Measurements from ENCODE around the gene KLHL22.
A peak's percentile ranks its signal among the peaks of the same experiment; 100 is the strongest.
"Not testable (repeated sequence)": the region's sequence is repeated elsewhere in the genome, so short reads cannot be mapped to it uniquely, and the experiment has no call there.

Gene KLHL22

GRCh38 chr22:20395181-20395906 lies 100.3 kb downstream of the KLHL22 start:
- peaks cover 6% of the 10 kb centered on the region; the same call in 1 of the 2 replicates for H4K20me1 ChIP-seq (ENCODE audit: insufficient read depth, low read length)
- no peak for ATAC-seq (ENCODE audit: insufficient read depth, low read depth)
- H2AFZ ChIP-seq (ENCODE audit: low read depth, low read length) = no peak overlapping the region
- H3K79me2 ChIP-seq (ENCODE audit: insufficient read depth, low read length) = peaks cover 56% of the 10 kb centered on the region
- H3K4me3 ChIP-seq (ENCODE audit: low read depth in 1 of 2, low read length in 2 of 2) = peak overlapping the region in 1 of 2 experiments; percentile 75; a peak in 3 of 4 replicates
- peaks cover 38% of the 10 kb centered on the region for H3K4me1 ChIP-seq (ENCODE audit: insufficient read depth, low read length)
- DNase-seq = no peak
- TF ChIP-seq CTCF (IDR thresholded peaks at IDR 0.05; ENCODE audit: borderline replicate concordance, extremely low read depth, low read length, poor library complexity, severe bottlenecking) = no peak
- TF ChIP-seq EZH2 (IDR thresholded peaks at IDR 0.05; ENCODE audit: borderline replicate concordance, low read depth, low read length, severe bottlenecking) = no peak
- peaks cover 13% of the 10 kb centered on the region for H3K36me3 ChIP-seq (ENCODE audit: insufficient read depth, low read length)
- peak overlapping the region; percentile 82 for H3K9ac ChIP-seq (ENCODE audit: low read depth, low read length)
- no peaks in the 10 kb centered on the region for H3K9me3 ChIP-seq (ENCODE audit: insufficient read depth, low read length, severe bottlenecking)
- H3K27ac ChIP-seq (ENCODE audit: low read length) = peak overlapping the region; percentile 17
- peak overlapping the region; percentile 70 for H3K4me2 ChIP-seq (ENCODE audit: insufficient read depth, low read length)
- no peaks in the 10 kb centered on the region for H3K27me3 ChIP-seq (ENCODE audit: insufficient read depth, low read length, poor library complexity)

- H4K20me1 ChIP-seq (ENCODE audit: insufficient read depth, low read length) = no peaks in the 10 kb centered on the region
- H3K79me2 ChIP-seq (ENCODE audit: insufficient read depth, low read length) = peaks cover 46% of the 10 kb centered on the region
- peak within 1 kb of the TSS; percentile 83 for H3K27ac ChIP-seq (ENCODE audit: low read length)
- no peaks in the 10 kb centered on the region for H3K9me3 ChIP-seq (ENCODE audit: insufficient read depth, low read length, severe bottlenecking)
- H3K36me3 ChIP-seq (ENCODE audit: insufficient read depth, low read length) = peaks cover 7% of the 10 kb centered on the region; the same call in 1 of the 2 replicates
- H3K9ac ChIP-seq (ENCODE audit: low read depth, low read length) = peak within 1 kb of the TSS; percentile 82
- H2AFZ ChIP-seq (ENCODE audit: low read depth, low read length) = peak within 1 kb of the TSS; percentile 90
- peak within 1 kb of the TSS; percentile 70 for H3K4me2 ChIP-seq (ENCODE audit: insufficient read depth, low read length)
- H3K27me3 ChIP-seq (ENCODE audit: insufficient read depth, low read length, poor library complexity) = no peaks in the 10 kb centered on the region
- no peak for TF ChIP-seq EZH2 (IDR thresholded peaks at IDR 0.05; ENCODE audit: borderline replicate concordance, low read depth, low read length, severe bottlenecking)
- TF ChIP-seq CTCF (IDR thresholded peaks at IDR 0.05; ENCODE audit: borderline replicate concordance, extremely low read depth, low read length, poor library complexity, severe bottlenecking) = peak; percentile 3
- peaks cover 38% of the 10 kb centered on the region for H3K4me1 ChIP-seq (ENCODE audit: insufficient read depth, low read length)
- DNase-seq (peak; percentile 92), ATAC-seq (ENCODE audit: insufficient read depth, low read depth) (peak; percentile 95)
- peak within 1 kb of the TSS; percentile 40 to 75 for H3K4me3 ChIP-seq (ENCODE audit: low read depth in 1 of 2, low read length in 2 of 2)
These were observed 101.7 kb downstream of the KLHL22 start, which contains the start of gene ZNF74 for GRCh38 chr22:20393705-20394476. Gene ZNF74, plus strand, starts transcription at chr22:20394151. Its CDS starts 478 bp downstream, at chr22:20394629.

GRCh38 chr22:20392983-20393704 lies 102.5 kb downstream of the KLHL22 start:
- Histone ChIP-seq H3K4me2 (ENCODE audit: insufficient read depth, low read length) (peak overlapping the region; percentile 70), H3K9ac (ENCODE audit: low read depth, low read length) (peak overlapping the region; percentile 82), H3K9me3 (ENCODE audit: insufficient read depth, low read length, severe bottlenecking) (no peaks in the 10 kb centered on the region), H3K4me3 (ENCODE audit: low read depth in 1 of 2, low read length in 2 of 2) (peak overlapping the region; percentile 40 to 75; a peak in 3 of 4 replicates), H3K79me2 (ENCODE audit: insufficient read depth, low read length) (peaks cover 39% of the 10 kb centered on the region), H3K36me3 (ENCODE audit: insufficient read depth, low read length) (peaks cover 7% of the 10 kb centered on the region; the same call in 1 of the 2 replicates), H2AFZ (ENCODE audit: low read depth, low read length) (peak overlapping the region; percentile 90), H3K4me1 (ENCODE audit: insufficient read depth, low read length) (peaks cover 38% of the 10 kb centered on the region), H3K27ac (ENCODE audit: low read length) (peak overlapping the region; percentile 83), H3K27me3 (ENCODE audit: insufficient read depth, low read length, poor library complexity) (no peaks in the 10 kb centered on the region), H4K20me1 (ENCODE audit: insufficient read depth, low read length) (no peaks in the 10 kb centered on the region)
- no peak for DNase-seq
- no peak for ATAC-seq (ENCODE audit: insufficient read depth, low read depth)
- TF ChIP-seq CTCF (IDR thresholded peaks at IDR 0.05; ENCODE audit: borderline replicate concordance, extremely low read depth, low read length, poor library complexity, severe bottlenecking) (no peak), EZH2 (IDR thresholded peaks at IDR 0.05; ENCODE audit: borderline replicate concordance, low read depth, low read length, severe bottlenecking) (no peak)

GRCh38 chr22:20392365-20392881 lies 103.2 kb downstream of the KLHL22 start:
- H3K9ac ChIP-seq (ENCODE audit: low read depth, low read length); H3K27ac ChIP-seq (ENCODE audit: low read length); H3K36me3 ChIP-seq (ENCODE audit: insufficient read depth, low read length); H3K4me3 ChIP-seq (ENCODE audit: low read depth in 1 of 2, low read length in 2 of 2); ATAC-seq (ENCODE audit: insufficient read depth, low read depth); DNase-seq; H3K27me3 ChIP-seq (ENCODE audit: insufficient read depth, low read length, poor library complexity); H3K9me3 ChIP-seq (ENCODE audit: insufficient read depth, low read length, severe bottlenecking); H3K4me2 ChIP-seq (ENCODE audit: insufficient read depth, low read length); H4K20me1 ChIP-seq (ENCODE audit: insufficient read depth, low read length): not testable (repeated sequence)
- Histone ChIP-seq H3K79me2 (ENCODE audit: insufficient read depth, low read length) (peaks cover 34% of the 10 kb centered on the region), H2AFZ (ENCODE audit: low read depth, low read length) (peak overlapping the region; percentile 90; the same call in 1 of the 2 replicates), H3K4me1 (ENCODE audit: insufficient read depth, low read length) (peaks cover 37% of the 10 kb centered on the region)

All from DND-41 (cell line).